ENCODE measurements around the gene AGAP1.

The AGAP1 gene

GRCh38 chr2:235511187-235511661 is 17.4 kb downstream of the AGAP1 start:
- DNase-seq, result no peak

GRCh38 chr2:235511751-235512698 is 18.2 kb downstream of the AGAP1 start:
- no peak for DNase-seq

GRCh38 chr2:235512699-235513053 is 18.8 kb downstream of the AGAP1 start:
- DNase-seq, result no peak

GRCh38 chr2:235513984-235514626 is 20.3 kb downstream of the AGAP1 start:
- DNase-seq, result no peak

GRCh38 chr2:235514627-235515363 is 21.0 kb downstream of the AGAP1 start:
- DNase-seq, result no peak

- DNase-seq, result no peak
Observed at GRCh38 chr2:235515364-235515742, 21.5 kb downstream of the AGAP1 start.

GRCh38 chr2:235515821-235516220 is 22.0 kb downstream of the AGAP1 start:
- DNase-seq, result no peak

- no peak for DNase-seq
Observed at GRCh38 chr2:235516257-235516656, 22.4 kb downstream of the AGAP1 start.

- DNase-seq, result no peak
Observed at GRCh38 chr2:235518322-235519090, 24.7 kb downstream of the AGAP1 start.

- no peak for DNase-seq
Observed at GRCh38 chr2:235520787-235521186, 26.9 kb downstream of the AGAP1 start.

GRCh38 chr2:235521844-235522243 is 28.0 kb downstream of the AGAP1 start:
- no peak for DNase-seq

- DNase-seq, result no peak
Observed at GRCh38 chr2:235523021-235523420, 29.2 kb downstream of the AGAP1 start.

GRCh38 chr2:235523486-235524150 is 29.8 kb downstream of the AGAP1 start:
- DNase-seq, result no peak

- no peak for DNase-seq
Observed at GRCh38 chr2:235526166-235526565, 32.3 kb downstream of the AGAP1 start.

- DNase-seq, result no peak
Observed at GRCh38 chr2:235527806-235528469, 34.1 kb downstream of the AGAP1 start.

GRCh38 chr2:235529621-235530020 is 35.8 kb downstream of the AGAP1 start:
- DNase-seq, result no peak

GRCh38 chr2:235530735-235531134 is 36.9 kb downstream of the AGAP1 start:
- no peak for DNase-seq

GRCh38 chr2:235532307-235532706 is 38.5 kb downstream of the AGAP1 start:
- DNase-seq, result no peak

- DNase-seq, result no peak
Observed at GRCh38 chr2:235533198-235533597, 39.4 kb downstream of the AGAP1 start.

GRCh38 chr2:235533616-235534385 is 40.0 kb downstream of the AGAP1 start:
- DNase-seq, result no peak

All from activated effector memory CD4-positive, alpha-beta T cell treated with Interleukin-2 at 50 U/mL for 16 hours (primary cell).